Kasumi-1 (cell line): ENCODE measurements around the gene CD274.
A peak's percentile ranks its signal among the peaks of the same experiment; 100 is the strongest.
"Not testable (repeated sequence)": the region's sequence is repeated elsewhere in the genome, so short reads cannot be mapped to it uniquely, and the experiment has no call there.

Source experiments
- DNase-seq, 2 experiments: peaks; one replicate each; lab custom pipeline; 2025; lab: John Stamatoyannopoulos, UW

Gene CD274

GRCh38 chr9:5438301-5439162 is 11.8 kb upstream of the CD274 start:
- DNase-seq, result no peak

GRCh38 chr9:5440426-5440825 is 9.9 kb upstream of the CD274 start:
- DNase-seq, result no peak

GRCh38 chr9:5441043-5441442 is 9.3 kb upstream of the CD274 start:
- no peak for DNase-seq

GRCh38 chr9:5442400-5443011 is 7.8 kb upstream of the CD274 start:
- DNase-seq, result peak; percentile 15 to 32

- DNase-seq, result no peak
Observed at GRCh38 chr9:5443850-5444249, 6.5 kb upstream of the CD274 start.

- DNase-seq, result not testable (repeated sequence)
Observed at GRCh38 chr9:5445096-5445495, 5.2 kb upstream of the CD274 start.

- no peak for DNase-seq
Observed at GRCh38 chr9:5445886-5446285, 4.5 kb upstream of the CD274 start.

- no peak for DNase-seq
Observed at GRCh38 chr9:5446451-5447236, 3.7 kb upstream of the CD274 start.

- no peak for DNase-seq
Observed at GRCh38 chr9:5447337-5447736, 3.0 kb upstream of the CD274 start.

- no peak for DNase-seq
Observed at GRCh38 chr9:5448016-5448415, 2.3 kb upstream of the CD274 start.

- DNase-seq, result no peak
Observed at GRCh38 chr9:5448461-5449435, 1.6 kb upstream of the CD274 start.

GRCh38 chr9:5449521-5450358 is 602 bp upstream of the CD274 start:
- DNase-seq, result no peak

GRCh38 chr9:5452286-5452609 is 1.9 kb downstream of the CD274 start:
- no peak for DNase-seq

- no peak for DNase-seq
Observed at GRCh38 chr9:5453004-5453403, 2.7 kb downstream of the CD274 start.

- no peak for DNase-seq
Observed at GRCh38 chr9:5453673-5454072, 3.3 kb downstream of the CD274 start.

- DNase-seq, result no peak
Observed at GRCh38 chr9:5455181-5455580, 4.8 kb downstream of the CD274 start.

- DNase-seq, result no peak
Observed at GRCh38 chr9:5459289-5459829, 9.0 kb downstream of the CD274 start.

- no peak for DNase-seq
Observed at GRCh38 chr9:5460157-5460556, 9.8 kb downstream of the CD274 start.

GRCh38 chr9:5464831-5465330 is 14.5 kb downstream of the CD274 start:
- not testable (repeated sequence) for DNase-seq

GRCh38 chr9:5466005-5466404 is 15.7 kb downstream of the CD274 start:
- DNase-seq, result no peak
